ENCODE measurements around the gene CACNA1C. TPM values are rescaled to one million over a fixed set of nuclear protein-coding genes. Genes with fewer than 3 reads are reported as not detected.

CACNA1C gene
- total RNA-seq, 2 experiments from 2014 or later, result 0.04 TPM

DNA sequence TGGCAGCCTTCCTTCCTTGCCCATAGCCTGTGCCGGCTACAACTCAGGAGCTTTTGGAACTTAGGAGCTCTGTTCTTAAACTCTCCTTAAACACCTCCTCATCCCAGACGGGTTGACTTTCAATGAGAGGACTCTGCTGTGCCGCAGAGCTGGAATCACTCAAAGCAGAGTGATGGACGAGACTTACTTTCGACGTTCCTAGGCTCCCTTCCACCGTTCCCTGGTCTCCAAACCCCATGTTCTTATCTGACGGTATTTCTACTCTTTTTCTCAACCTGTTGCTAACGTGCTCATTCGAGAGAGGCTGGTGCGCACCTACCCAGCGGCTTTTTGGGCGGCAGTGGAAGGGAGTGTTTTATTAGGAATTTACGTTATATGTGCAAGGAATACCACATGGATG lies 232.7 kb downstream of the CACNA1C start:
- CTCF ChIA-PET, result no interaction called here

GRCh38 chr12:2286047-2286446 lies 233.3 kb downstream of the CACNA1C start:
- POLR2A ChIA-PET, result no interaction called here
- CTCF ChIA-PET, result no interaction called here

More for the DNA sequence above, 232.7 kb downstream of the CACNA1C start:
- POLR2A ChIA-PET, result no interaction called here

GRCh38 chr12:2286461-2287131 lies 233.8 kb downstream of the CACNA1C start:
- ChIA-PET POLR2A (no interaction called here), CTCF (no interaction called here)

- ChIA-PET POLR2A (no interaction called here), CTCF (no interaction called here)
Observed at GRCh38 chr12:2287151-2287550, 234.4 kb downstream of the CACNA1C start.

DNA sequence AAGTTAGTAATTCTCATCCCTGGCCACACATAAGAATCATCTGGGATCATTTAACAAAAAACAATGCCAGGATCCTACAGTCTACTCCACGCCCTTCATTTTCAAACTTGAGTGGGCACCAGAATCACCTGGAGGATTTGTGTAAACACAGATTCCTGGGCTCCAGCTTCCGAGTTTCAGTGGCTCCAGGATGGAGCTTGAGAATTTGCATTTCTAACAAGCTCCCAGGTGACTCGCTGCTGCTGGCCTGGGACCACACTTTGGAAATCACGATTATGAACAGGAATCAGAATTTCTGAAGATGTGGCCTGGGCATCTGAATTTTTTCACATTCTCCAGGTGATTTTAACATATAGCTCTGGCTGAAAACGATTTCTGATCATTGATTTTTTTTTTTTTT lies 234.8 kb downstream of the CACNA1C start:
- CTCF ChIA-PET, result no interaction called here
- POLR2A ChIA-PET, result no interaction called here

DNA sequence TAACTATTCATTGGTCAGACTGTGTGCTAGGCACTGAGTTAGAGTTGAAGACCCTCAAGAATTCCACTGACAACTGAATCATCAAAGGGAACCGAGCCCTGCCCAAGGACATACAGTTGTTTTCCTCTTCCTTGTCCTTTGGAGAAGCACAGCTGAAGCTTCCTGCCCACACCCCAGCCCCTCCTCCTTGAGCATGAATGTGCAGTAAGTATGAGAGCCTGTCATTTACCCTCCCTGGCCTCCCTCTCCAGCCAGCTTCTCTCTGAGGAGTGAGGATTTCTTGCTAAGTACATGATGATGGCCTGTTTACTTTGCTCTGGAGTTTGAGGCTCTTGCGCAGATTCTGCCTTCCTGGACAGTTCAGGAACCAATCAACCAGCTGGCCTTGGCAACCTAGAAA lies 235.2 kb downstream of the CACNA1C start:
- CTCF ChIA-PET, result no interaction called here

DNA sequence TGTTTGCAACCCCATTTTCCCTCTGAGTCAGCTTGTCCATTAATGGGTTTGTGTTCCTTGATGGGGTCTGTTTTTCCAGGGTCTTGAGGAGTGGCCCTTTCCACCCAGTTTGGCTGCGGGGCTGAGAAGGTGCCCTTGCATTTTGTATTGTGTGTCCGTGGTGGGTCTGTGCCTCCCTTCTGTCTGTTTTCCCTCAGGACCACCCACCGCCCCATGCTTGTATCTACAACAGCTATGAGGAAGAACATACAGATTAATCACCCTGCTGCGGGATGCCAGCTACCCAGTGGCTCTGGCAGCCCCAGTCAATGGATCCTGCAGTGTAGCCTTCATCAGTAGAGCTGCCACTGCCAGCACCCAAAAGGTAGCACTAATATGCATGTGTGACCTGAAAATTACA lies 235.7 kb downstream of the CACNA1C start:
- POLR2A ChIA-PET, result interaction anchor here (0.7 kb wide), 1 partner anchor 12 kb away, joined by 3 read pairs; no protein-coding TSS in a partner anchor
- CTCF ChIA-PET, result no interaction called here

More for the DNA sequence above, 235.2 kb downstream of the CACNA1C start:
- POLR2A ChIA-PET, result no interaction called here

DNA sequence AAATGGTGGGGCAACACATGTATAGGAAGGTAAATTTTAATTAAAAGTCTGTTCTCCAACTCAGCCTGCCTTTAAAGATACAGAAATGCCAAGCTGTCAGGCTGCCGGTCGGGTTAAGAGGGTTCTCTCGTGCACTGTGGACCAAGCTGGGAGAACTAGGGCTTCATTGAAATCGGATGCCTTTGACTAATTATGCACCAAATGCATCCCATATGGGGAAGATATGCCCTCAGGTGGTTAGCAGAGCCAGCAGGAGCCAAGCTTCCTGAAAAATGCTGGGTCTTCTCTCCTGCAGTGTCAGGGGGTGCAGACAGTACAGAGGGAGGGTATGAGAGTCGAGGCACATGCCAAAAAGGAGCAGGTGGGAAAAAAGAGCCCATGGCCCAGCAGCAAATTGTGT lies 236.1 kb downstream of the CACNA1C start:
- CTCF ChIA-PET, result no interaction called here
- POLR2A ChIA-PET, result interaction anchor here (0.7 kb wide), 1 partner anchor 12 kb away, joined by 3 read pairs; no protein-coding TSS in a partner anchor

GRCh38 chr12:2289525-2289924 lies 236.7 kb downstream of the CACNA1C start:
- ChIA-PET POLR2A (no interaction called here), CTCF (no interaction called here)

DNA sequence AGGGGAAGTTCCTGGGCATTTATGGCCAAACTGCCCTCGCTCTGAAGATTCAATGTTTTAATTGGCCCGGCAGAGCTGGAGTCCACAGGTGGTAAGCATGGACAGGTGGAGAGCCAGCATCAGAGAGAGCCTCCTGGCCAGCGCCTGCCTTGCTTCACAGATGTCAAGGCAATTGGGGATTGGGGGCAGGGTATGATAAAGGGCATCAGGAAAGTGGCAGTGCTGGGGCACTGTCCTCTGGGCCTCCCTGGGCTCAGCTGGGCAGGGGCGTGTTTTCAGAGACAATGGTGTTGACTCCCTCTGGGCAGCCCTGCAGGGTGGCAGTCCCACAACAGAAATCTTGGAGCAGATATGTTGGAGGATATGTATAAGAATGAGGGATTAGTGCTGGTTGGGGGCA lies 237.3 kb downstream of the CACNA1C start:
- CTCF ChIA-PET, result no interaction called here
- POLR2A ChIA-PET, result no interaction called here

GRCh38 chr12:2290516-2291065 lies 237.8 kb downstream of the CACNA1C start:
- POLR2A ChIA-PET, result no interaction called here
- CTCF ChIA-PET, result interaction anchor here (1.1 to 1.6 kb wide), 2 partner anchors 14 to 24 kb away, joined by 3 read pairs; no protein-coding TSS in a partner anchor

DNA sequence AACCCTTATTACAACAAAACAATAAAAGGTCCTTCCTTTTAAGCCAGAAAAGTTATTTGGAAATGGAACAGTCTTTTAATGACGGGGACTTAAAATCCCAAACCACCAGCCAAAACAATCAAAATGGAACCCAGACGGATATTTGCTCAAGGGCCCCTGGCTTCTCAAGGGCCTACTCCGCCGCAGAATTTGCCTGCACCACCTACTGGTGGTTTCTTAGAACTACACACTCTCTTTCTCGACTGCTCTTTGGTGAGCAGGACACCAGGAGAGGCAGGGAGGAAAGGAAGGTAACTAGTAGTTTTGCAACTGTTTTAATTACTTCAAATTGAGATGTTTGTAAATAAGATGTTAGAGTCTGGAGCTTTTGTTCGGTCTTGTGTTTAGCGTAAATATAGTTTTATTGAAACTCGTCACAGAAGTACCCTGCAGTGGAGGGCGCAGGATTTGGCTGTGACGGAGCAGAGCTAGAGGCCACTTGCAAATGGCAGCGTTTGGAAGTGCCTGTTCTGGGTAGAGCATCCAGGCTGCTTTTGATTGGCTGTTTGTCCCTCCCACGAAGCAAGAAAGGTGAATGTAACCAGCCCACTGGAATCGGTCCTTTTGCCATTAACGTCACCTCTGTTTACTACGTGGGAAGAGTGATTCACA lies 238.5 kb downstream of the CACNA1C start:
- POLR2A ChIA-PET, result no interaction called here
- CTCF ChIA-PET, result interaction anchor here (1.1 to 1.6 kb wide), 2 partner anchors 15 to 25 kb away, joined by 3 read pairs; no protein-coding TSS in a partner anchor

DNA sequence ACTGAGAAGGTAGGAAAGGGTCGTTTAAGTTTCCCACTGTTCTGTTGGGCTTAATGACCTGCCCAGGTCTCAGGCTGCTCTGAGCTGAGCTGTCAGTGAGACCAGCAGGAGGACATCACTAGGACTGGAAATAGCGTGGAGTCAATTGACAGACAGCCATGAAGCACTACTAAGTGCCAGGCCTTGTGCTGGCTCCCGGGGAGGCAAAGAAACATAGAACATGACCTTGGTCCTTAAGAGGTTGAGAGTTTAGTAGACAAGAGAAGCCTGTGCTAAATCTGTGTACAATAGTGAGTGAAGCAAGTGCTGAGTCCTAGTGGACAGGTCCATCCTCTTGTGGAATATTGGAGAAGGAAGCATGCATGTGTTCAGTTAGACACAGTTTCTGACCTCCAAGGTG lies 239.2 kb downstream of the CACNA1C start:
- ChIA-PET CTCF (interaction anchor here (1.6 kb wide), 1 partner anchor 16 kb away, joined by 3 read pairs; no protein-coding TSS in a partner anchor), POLR2A (no interaction called here)

DNA sequence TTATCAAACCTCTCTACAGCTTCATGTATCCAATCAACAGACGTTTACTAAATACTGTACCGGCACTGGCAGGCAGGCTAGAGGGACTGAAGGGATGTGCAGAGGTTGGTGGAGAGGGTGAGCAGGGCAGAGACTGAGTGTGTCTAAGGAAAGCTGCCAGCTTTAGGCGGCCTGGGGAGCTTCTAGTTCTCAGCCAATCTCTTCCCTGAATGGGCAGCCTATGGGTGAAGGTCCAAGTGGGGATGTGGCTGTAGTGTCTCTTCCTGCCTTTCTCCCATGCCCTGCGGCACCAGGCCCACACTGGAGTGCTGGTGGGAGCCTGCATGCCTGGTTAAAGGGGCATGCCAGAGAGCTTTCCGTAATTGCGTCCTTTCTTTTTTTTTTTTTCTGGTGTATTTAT lies 239.8 kb downstream of the CACNA1C start:
- CTCF ChIA-PET, result no interaction called here
- POLR2A ChIA-PET, result no interaction called here

DNA sequence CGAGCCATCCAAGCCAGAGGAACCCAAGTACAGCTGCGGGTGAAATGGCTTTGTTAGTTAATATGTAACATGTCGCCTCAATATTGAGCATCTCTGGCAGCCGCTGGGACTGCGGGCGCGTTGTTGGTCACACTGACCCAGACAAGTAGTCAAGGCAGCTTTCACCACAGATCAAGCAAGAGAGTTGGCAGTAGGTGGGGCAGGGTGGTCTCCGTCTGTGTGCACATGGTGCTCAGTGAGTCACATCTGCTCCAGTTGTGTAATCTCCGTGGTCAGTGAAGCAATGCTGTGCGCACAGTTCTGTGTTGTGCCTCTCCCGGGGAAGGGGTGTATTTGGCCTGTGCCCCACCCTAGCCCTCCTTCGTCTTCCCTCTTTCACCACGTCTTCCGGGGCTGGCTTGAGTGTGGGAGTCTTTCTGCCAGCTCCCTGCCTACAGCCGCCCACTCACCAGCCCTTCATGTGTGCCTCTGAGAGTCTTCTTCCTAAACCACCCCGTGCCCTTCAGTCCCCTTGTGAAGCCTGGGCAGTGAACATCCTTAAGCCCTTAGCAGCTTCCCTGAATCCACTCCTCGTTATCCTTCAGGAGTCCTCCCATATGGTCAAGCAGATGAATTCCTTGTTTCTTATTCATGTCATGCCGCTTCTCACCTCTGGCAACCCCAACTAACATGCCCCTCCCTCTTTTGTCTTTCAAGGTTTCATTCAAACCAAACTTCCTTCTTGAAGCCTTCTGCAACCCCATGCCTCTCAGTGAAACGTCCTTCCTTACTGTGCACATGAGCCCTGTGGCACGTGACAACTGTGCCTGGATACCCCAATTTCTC lies 242.1 kb downstream of the CACNA1C start:
- POLR2A ChIA-PET, result no interaction called here
- CTCF ChIA-PET, result no interaction called here

- CTCF ChIA-PET, result no interaction called here
- POLR2A ChIA-PET, result no interaction called here
Observed at GRCh38 chr12:2295941-2296461, 243.2 kb downstream of the CACNA1C start.

DNA sequence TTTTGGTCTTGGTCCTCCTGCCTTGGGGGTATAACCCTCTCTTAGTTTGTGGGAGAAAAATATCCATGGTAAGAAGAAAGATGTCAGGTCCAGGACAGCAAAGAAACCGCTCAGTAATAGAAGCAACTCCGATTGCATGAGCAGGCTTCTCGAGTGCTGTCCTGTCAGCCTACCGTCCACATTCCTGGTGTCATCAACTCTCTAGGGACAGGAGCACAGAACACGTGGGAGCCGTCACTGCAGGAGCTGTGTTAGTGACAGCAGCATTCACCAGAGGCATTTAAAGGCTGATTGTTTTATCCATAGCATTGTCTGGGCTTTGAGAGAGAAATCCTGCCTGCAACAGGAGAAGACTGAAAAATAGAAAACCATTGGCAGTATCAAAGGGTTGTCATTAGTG lies 244.2 kb downstream of the CACNA1C start:
- POLR2A ChIA-PET, result no interaction called here
- CTCF ChIA-PET, result no interaction called here

- CTCF ChIA-PET, result no interaction called here
Observed at GRCh38 chr12:2297658-2298057, 244.9 kb downstream of the CACNA1C start.

GRCh38 chr12:2298556-2299200 lies 245.9 kb downstream of the CACNA1C start:
- POLR2A ChIA-PET, result no interaction called here
- CTCF ChIA-PET, result no interaction called here

More at GRCh38 chr12:2297658-2298057, 244.9 kb downstream of the CACNA1C start:
- POLR2A ChIA-PET, result no interaction called here

- POLR2A ChIA-PET, result no interaction called here
- CTCF ChIA-PET, result no interaction called here
Observed at GRCh38 chr12:2299206-2299605, 246.4 kb downstream of the CACNA1C start.
